GM13977 (cell line): ENCODE results near the gene MRGPRX4.
"Not testable (repeated sequence)": the region's sequence is repeated elsewhere in the genome, so short reads cannot be mapped to it uniquely, and the experiment has no call there.

Experiments used
- DNase-seq: peaks from one replicate; pipeline ENCODE4 v3.0.0; 2012; ENCODE audit warnings: low spot score
- CTCF ChIP-seq: IDR thresholded peaks from 2 replicates; pipeline ENCODE4 v1.5.1; 2012; ENCODE audit warnings: mild to moderate bottlenecking, control low read depth; ENCODE audit not compliant: insufficient read depth; ENCODE audit errors: extremely low read depth, missing control alignments
- in situ Hi-C: fragments of 300-500 bp; cut with MboI; formaldehyde crosslinking; loops from one replicate; pipeline ENCODE4 v1.12.0; 2022; ENCODE audit warnings: low sequenced_read_pairs, low pct_unique_long_range_greater_than_20kb, mixed read lengths, inconsistent platforms; ENCODE audit not compliant: unreplicated experiment

The MRGPRX4 gene

GRCh38 chr11:18188796-18189195 lies 16.2 kb downstream of the MRGPRX4 start:
- DNase-seq, result no peak
- in situ Hi-C loops, result no loop called here
- no peak for TF ChIP-seq CTCF

GRCh38 chr11:18189476-18190245 lies 17.0 kb downstream of the MRGPRX4 start:
- DNase-seq, in situ Hi-C loops: not testable (repeated sequence)

- in situ Hi-C loops, result no loop called here
- no peak for TF ChIP-seq CTCF
- DNase-seq, result no peak
Measured at GRCh38 chr11:18191376-18191775, 18.7 kb downstream of the MRGPRX4 start.

- no peak for TF ChIP-seq CTCF
Measured at GRCh38 chr11:18193010-18193409, 20.4 kb downstream of the MRGPRX4 start.

GRCh38 chr11:18196532-18196931 lies 23.9 kb downstream of the MRGPRX4 start:
- no peak for TF ChIP-seq CTCF
- DNase-seq, result no peak
- in situ Hi-C loops, result no loop called here

More at GRCh38 chr11:18193010-18193409, 20.4 kb downstream of the MRGPRX4 start:
- in situ Hi-C loops, result no loop called here
- no peak for DNase-seq

- in situ Hi-C loops, DNase-seq: not testable (repeated sequence)
Measured at GRCh38 chr11:18197738-18198137, 25.1 kb downstream of the MRGPRX4 start.

GRCh38 chr11:18203723-18204122 lies 31.1 kb downstream of the MRGPRX4 start:
- TF ChIP-seq CTCF, result peak; percentile 48
- in situ Hi-C loops, result no loop called here
- DNase-seq, result peak; percentile 64

GRCh38 chr11:18204220-18204619 lies 31.6 kb downstream of the MRGPRX4 start:
- DNase-seq, result no peak
- in situ Hi-C loops, result no loop called here
- TF ChIP-seq CTCF, result no peak
